ENCODE results near the gene TDRKH. TPM values are rescaled to one million over a fixed set of nuclear protein-coding genes. Genes with fewer than 3 reads are reported as not detected.

TDRKH gene
- total RNA-seq, 1 experiment from 2014 or later = 11.1 TPM

DNA sequence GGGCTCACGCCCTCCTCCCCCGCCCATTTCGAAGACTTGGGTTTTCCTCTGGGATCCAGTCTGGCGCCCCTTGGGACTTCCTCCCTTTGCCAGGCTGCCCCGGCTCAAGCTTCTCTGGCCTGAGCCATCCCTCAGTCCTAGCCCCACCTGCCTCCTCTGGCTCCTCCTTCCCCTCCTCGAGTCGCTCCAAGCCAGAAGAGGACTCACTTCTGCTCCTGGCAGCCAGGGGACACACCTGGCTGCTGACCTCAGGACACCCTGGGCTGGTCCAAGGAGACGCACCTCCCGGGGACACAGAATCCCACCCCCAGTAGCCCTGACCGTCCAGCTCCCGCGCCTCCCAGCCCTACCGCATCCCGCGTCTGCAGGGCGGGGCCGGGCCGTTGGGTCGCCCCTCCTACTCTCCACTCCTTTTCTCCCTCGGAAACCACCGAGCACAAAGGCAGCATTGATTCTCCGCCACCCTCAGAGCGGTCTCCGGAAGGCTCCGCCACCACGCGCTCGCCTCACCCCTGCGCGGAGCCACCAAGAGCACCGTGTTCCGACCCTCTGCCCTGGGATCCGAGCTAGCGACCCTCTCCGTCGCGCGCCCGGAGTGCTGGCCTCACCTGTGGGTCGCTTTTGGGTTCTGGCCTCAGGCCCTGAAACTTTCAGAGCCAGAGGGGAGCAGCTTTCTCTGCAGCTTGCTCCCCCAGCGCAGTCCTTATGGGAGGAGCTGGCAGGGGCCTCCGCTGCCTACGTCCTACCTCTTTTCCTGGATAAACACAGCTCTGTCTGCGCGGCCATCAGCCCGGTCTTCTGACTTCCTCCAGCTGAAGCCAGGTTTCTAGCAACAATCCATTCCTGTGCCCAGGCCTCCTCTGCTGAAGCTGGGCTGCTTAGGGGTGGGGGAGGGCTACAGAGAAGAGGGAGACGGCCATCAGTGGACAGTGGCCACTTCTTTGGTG lies 49.4 kb upstream of the TDRKH start, which contains the start of gene C2CD4D:
Gene C2CD4D (minus strand): TSS at position 364 of the 947 bp plus-strand sequence. CDS start 831 bp downstream, outside the sequence.
- Histone ChIP-seq H3K9me2 (ENCODE audit: insufficient read depth) (no peaks in the 10 kb centered on the region; the same call in 1 of the 2 replicates), H3K4me3 (replicated peaks in 1 of 2; ENCODE audit: low read depth in 1 of 2, low read length in 2 of 2) (peak within 1 kb of the TSS; percentile 31 to 51), H2AFZ (ENCODE audit: low read depth, low read length, poor library complexity, severe bottlenecking) (peak within 1 kb of the TSS; percentile 54), H3K79me2 (ENCODE audit: insufficient read depth, low read length) (no peaks in the 10 kb centered on the region), H3K36me3 (ENCODE audit: control insufficient read depth in 1 of 2, insufficient read depth in 2 of 2, low read length in 2 of 2) (no peaks in the 10 kb centered on the region), H3K9ac (ENCODE audit: low read length) (peak within 1 kb of the TSS; percentile 41), H3K9me3 (ENCODE audit: control insufficient read depth in 1 of 2, insufficient read depth in 1 of 2, low read depth in 1 of 2, low read length in 2 of 2) (peaks cover 0 to 3% of the 10 kb centered on the region in 2 experiments; a peak in 1 of 4 replicates), H3K27ac (ENCODE audit: low read depth, low read length) (peak within 1 kb of the TSS; percentile 32; the same call in 1 of the 2 replicates), H4K20me1 (ENCODE audit: insufficient read depth) (no peaks in the 10 kb centered on the region), H3K27me3 (ENCODE audit: insufficient read depth, low read length) (no peaks in the 10 kb centered on the region), H3K4me2 (ENCODE audit: low read length) (peak within 1 kb of the TSS; percentile 78), H3K4me1 (ENCODE audit: control insufficient read depth in 1 of 2, insufficient read depth in 2 of 2, low read length in 2 of 2) (peaks cover 0 to 45% of the 10 kb centered on the region in 2 experiments; a peak in 2 of 4 replicates)
- ATAC-seq = peak; percentile 73
- CTCF ChIA-PET = no interaction called here
- intact Hi-C loops (cut with micrococcal nuclease) = loop anchor here (1.0 to 5.0 kb wide), 4 partner anchors 162 to 642 kb away; partner anchors contain the start of gene PIP5K1A
- RAD21 ChIA-PET (ENCODE audit: low non-redundant PET in 1 of 2, low total read pairs in 2 of 2, uncharacterized antibody in 2 of 2, unreplicated experiment in 2 of 2) = interaction anchor here (0.6 to 0.8 kb wide), 2 partner anchors 162 to 604 kb away, joined by 3 read pairs; no protein-coding TSS in a partner anchor
- POLR2A ChIA-PET = no interaction called here
- peak; percentile 27 for DNase-seq (ENCODE audit: low read depth, low spot score)
- no peak for TF ChIP-seq TCF7L2 (IDR thresholded peaks at IDR 0.05; ENCODE audit: borderline replicate concordance, extremely low read depth, insufficient read depth, insufficient read length)
- TF ChIP-seq POLR2AphosphoS5 (IDR thresholded peaks at IDR 0.05; ENCODE audit: low read depth, low read length) = peak; percentile 57; the same call in 1 of the 2 replicates
- no peak for TF ChIP-seq FOSL1 (IDR thresholded peaks at IDR 0.05; ENCODE audit: low read depth)
- TF ChIP-seq JUND (IDR thresholded peaks at IDR 0.05) = no peak
- no peak for TF ChIP-seq EGR1 (IDR thresholded peaks at IDR 0.05; ENCODE audit: low read depth)
- TF ChIP-seq, protein P1, sequence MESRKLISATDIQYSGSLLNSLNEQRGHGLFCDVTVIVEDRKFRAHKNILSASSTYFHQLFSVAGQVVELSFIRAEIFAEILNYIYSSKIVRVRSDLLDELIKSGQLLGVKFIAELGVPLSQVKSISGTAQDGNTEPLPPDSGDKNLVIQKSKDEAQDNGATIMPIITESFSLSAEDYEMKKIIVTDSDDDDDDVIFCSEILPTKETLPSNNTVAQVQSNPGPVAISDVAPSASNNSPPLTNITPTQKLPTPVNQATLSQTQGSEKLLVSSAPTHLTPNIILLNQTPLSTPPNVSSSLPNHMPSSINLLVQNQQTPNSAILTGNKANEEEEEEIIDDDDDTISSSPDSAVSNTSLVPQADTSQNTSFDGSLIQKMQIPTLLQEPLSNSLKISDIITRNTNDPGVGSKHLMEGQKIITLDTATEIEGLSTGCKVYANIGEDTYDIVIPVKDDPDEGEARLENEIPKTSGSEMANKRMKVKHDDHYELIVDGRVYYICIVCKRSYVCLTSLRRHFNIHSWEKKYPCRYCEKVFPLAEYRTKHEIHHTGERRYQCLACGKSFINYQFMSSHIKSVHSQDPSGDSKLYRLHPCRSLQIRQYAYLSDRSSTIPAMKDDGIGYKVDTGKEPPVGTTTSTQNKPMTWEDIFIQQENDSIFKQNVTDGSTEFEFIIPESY (IDR thresholded peaks at IDR 0.05; ENCODE audit: extremely low read depth, insufficient replicate concordance, low read length) = no peak
- TF ChIP-seq, protein P2, sequence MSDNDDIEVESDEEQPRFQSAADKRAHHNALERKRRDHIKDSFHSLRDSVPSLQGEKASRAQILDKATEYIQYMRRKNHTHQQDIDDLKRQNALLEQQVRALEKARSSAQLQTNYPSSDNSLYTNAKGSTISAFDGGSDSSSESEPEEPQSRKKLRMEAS (IDR thresholded peaks at IDR 0.05) = peak; percentile 28
- TSS peak; percentile 71 for BruUV-seq (replicated peaks)

All from HCT116 (cell line).